Measurements from ENCODE around the gene GIGYF2. TPM values are rescaled to one million over a fixed set of nuclear protein-coding genes. Genes with fewer than 3 reads are reported as not detected.
A peak's percentile ranks its signal among the peaks of the same experiment; 100 is the strongest.

Gene GIGYF2
- total RNA-seq, 1 donor from 2014 or later = 59.2 TPM

DNA sequence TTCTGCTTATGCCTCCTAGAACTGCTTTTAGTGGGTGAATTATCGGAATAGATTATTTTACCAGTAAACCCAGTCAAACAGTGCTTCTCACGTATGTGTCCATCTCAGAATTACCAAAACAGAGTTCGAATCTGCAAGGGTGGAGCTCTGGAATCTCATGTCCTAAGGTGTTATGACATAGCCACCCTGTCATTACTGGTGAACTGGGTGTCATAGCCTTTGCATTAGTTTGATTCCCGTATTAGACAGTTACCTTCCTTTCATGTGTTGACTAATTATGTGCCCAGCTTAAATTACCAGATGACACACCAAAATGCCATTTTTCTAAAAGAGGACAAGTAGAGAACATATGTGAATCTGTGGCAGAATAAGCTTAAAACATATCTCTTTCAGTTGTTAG, 94.4 kb downstream of the GIGYF2 start:
- ATAC-seq = no peak
- intact Hi-C loops (cut with micrococcal nuclease) = no loop called here
- DNase-seq = no peak

DNA sequence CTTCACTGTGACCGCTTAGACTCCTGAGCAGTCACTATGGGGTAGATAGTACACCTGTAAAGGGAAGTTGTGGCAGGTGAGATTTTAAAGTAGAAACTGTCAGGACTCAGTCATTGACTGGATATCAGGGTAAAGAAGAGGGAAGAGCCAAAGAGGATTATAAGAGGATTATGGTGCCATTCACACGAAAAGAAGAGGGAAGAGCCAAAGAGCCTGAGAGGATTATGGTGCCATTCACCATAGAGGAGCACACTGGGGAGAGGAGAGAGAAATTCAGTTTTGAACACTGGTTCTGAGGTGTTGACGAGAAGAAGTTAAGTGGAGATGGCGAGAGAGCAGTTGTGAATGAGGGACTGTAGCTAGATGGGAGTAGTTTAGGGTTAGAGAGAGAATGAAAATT, 96.1 kb downstream of the GIGYF2 start:
- DNase-seq = no peak
- intact Hi-C loops (cut with micrococcal nuclease) = no loop called here
- ATAC-seq = no peak

GRCh38 chr2:232794981-232795380, 97.8 kb downstream of the GIGYF2 start:
- ATAC-seq (no peak), DNase-seq (no peak)
- intact Hi-C loops (cut with micrococcal nuclease) = no loop called here

GRCh38 chr2:232795920-232796319, 98.8 kb downstream of the GIGYF2 start:
- intact Hi-C loops (cut with micrococcal nuclease) = no loop called here
- ATAC-seq = no peak
- no peak for DNase-seq

GRCh38 chr2:232798187-232798586, 101.1 kb downstream of the GIGYF2 start:
- ATAC-seq (no peak), DNase-seq (no peak)
- intact Hi-C loops (cut with micrococcal nuclease) = no loop called here

GRCh38 chr2:232800166-232800565, 103.0 kb downstream of the GIGYF2 start:
- ATAC-seq = no peak
- intact Hi-C loops (cut with micrococcal nuclease) = no loop called here

DNA sequence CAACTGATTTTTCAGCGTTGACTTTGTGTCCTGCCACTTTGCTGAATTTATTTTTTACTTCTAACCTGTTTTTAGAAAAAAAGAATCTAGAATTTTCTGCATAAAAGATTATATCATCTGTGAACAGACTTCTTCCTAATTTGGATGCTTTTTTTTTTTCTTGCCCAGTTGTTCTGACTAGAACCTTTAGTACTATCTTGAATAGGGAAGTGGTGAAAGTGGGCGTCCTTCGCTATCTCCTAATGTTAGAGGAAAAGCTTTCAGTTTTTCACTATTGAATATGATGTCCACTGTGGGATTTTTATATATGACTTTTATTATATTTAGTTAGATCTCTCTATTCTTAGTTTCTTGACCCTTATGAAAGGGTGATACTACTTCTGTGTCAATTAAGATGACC, 105.0 kb downstream of the GIGYF2 start:
- ATAC-seq = no peak
- DNase-seq = no peak
- intact Hi-C loops (cut with micrococcal nuclease) = no loop called here

More at GRCh38 chr2:232800166-232800565, 103.0 kb downstream of the GIGYF2 start:
- no peak for DNase-seq

- ATAC-seq (peak; percentile 96), DNase-seq (peak; percentile 48)
- intact Hi-C loops (cut with micrococcal nuclease) = no loop called here
Observed at GRCh38 chr2:232809349-232810124, 112.4 kb downstream of the GIGYF2 start.

- no peak for DNase-seq
- intact Hi-C loops (cut with micrococcal nuclease) = no loop called here
- peak; percentile 11 for ATAC-seq
Observed at GRCh38 chr2:232810444-232810843, 113.3 kb downstream of the GIGYF2 start.

- intact Hi-C loops (cut with micrococcal nuclease) = no loop called here
- ATAC-seq (no peak), DNase-seq (no peak)
Observed at GRCh38 chr2:232815569-232815968, 118.4 kb downstream of the GIGYF2 start.

GRCh38 chr2:232816657-232817056, 119.5 kb downstream of the GIGYF2 start:
- ATAC-seq (no peak), DNase-seq (no peak)
- intact Hi-C loops (cut with micrococcal nuclease) = no loop called here

DNA sequence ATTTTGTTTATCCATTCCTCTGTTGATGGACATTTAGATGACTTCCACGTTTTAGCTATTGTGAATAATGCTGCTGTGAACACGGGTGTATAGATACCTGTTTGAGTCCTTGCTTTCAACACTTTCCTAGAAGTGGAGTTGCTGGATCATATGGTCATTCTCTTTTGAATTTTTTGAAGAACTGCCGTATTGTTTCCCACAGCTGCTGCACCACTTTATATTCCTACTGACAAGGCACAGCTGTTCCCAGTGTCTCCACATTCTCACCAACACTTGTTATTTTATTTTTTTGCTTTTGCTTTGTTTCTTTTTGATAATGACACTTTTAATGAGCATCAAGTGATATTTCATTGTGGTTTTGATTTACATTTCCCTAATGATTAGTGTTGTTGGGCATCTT, 120.6 kb downstream of the GIGYF2 start:
- intact Hi-C loops (cut with micrococcal nuclease) = no loop called here
- no peak for DNase-seq
- no peak for ATAC-seq

- intact Hi-C loops (cut with micrococcal nuclease) = no loop called here
- ATAC-seq = no peak
- DNase-seq = no peak
Observed at GRCh38 chr2:232829988-232830387, 132.9 kb downstream of the GIGYF2 start.

GRCh38 chr2:232831496-232831895, 134.4 kb downstream of the GIGYF2 start:
- no peak for ATAC-seq
- no peak for DNase-seq
- intact Hi-C loops (cut with micrococcal nuclease) = no loop called here

DNA sequence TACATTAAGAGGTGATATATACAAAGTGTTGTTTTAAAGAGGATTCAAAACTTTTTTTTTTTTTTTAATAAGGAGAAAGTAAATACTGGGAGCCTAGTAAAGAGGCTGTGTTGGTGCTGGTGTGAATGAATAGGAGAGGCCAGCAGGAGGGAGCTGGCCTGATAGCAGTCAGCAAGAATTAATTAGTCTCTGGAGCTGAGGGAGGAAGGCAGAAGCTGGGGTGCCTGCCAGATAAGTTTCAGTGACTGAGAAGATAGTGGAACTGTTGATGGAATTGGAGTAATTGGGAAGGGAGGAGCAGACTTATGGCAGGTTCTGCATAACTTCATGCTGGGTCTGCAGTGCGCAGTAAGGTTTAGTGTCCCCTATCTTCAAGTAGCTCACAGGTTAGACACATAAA, 136.7 kb downstream of the GIGYF2 start:
- DNase-seq = no peak
- peak; percentile 76 for ATAC-seq
- intact Hi-C loops (cut with micrococcal nuclease) = no loop called here

DNA sequence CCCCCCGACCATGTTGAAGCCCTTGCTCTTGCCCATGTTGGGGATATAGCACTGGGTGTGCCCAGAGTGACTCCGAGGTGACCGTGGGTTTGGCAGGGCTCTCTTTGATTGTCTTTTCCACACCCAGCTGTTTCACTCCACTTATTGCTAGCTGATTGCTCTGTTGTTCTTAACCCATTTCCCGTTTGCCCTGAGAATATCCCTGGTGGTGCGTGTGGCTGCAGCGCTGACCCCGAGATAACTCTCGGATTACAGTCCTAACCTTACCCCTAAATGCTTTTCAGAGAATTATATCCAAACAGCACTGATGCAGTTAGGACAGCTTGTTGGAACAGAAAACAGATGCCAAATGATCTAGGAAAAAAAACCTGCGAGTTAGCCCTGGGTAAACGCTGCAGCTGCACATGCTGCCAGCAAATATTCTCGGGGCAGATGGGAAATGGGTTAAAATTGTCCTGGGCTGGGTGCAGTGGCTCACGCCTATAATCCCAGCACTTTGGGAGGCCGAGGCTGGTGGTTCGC, 138.6 kb downstream of the GIGYF2 start:
- DNase-seq (peak; percentile 41), ATAC-seq (peak; percentile 75)
- intact Hi-C loops (cut with micrococcal nuclease) = no loop called here

GRCh38 chr2:232836934-232837333, 139.8 kb downstream of the GIGYF2 start:
- ATAC-seq = no peak
- intact Hi-C loops (cut with micrococcal nuclease) = no loop called here
- DNase-seq = no peak

GRCh38 chr2:232838406-232838874, 141.3 kb downstream of the GIGYF2 start:
- no peak for DNase-seq
- no peak for ATAC-seq
- intact Hi-C loops (cut with micrococcal nuclease) = no loop called here

GRCh38 chr2:232839411-232840079, 142.4 kb downstream of the GIGYF2 start:
- ATAC-seq = peak; percentile 34
- intact Hi-C loops (cut with micrococcal nuclease) = loop anchor here (10.0 kb wide), 1 partner anchor 415 kb away; the partner anchor contains the start of gene ATG16L1

GRCh38 chr2:232842689-232843088, 145.6 kb downstream of the GIGYF2 start:
- ATAC-seq (peak; percentile 33), DNase-seq (no peak)
- intact Hi-C loops (cut with micrococcal nuclease) = loop anchor here (10.0 kb wide), 1 partner anchor 412 kb away; the partner anchor contains the start of gene ATG16L1

More at GRCh38 chr2:232839411-232840079, 142.4 kb downstream of the GIGYF2 start:
- DNase-seq = peak; percentile 31
